HG02970 (cell line): ENCODE measurements around the gene TST.

Experiments
- ATAC-seq: cut with Tn5 transposase; IDR thresholded peaks from one replicate; pipeline ENCODE4 v1.9.1; 2021; ENCODE audit warnings: mild to moderate bottlenecking, moderate library complexity, moderate number of reproducible peaks; ENCODE audit not compliant: unreplicated experiment, low FRiP score

The TST gene

GRCh38 chr22:37054056-37054395, 34.8 kb upstream of the TST start:
- no peak for ATAC-seq

- no peak for ATAC-seq
Observed at GRCh38 chr22:37053310-37054055, 34.2 kb upstream of the TST start.

DNA sequence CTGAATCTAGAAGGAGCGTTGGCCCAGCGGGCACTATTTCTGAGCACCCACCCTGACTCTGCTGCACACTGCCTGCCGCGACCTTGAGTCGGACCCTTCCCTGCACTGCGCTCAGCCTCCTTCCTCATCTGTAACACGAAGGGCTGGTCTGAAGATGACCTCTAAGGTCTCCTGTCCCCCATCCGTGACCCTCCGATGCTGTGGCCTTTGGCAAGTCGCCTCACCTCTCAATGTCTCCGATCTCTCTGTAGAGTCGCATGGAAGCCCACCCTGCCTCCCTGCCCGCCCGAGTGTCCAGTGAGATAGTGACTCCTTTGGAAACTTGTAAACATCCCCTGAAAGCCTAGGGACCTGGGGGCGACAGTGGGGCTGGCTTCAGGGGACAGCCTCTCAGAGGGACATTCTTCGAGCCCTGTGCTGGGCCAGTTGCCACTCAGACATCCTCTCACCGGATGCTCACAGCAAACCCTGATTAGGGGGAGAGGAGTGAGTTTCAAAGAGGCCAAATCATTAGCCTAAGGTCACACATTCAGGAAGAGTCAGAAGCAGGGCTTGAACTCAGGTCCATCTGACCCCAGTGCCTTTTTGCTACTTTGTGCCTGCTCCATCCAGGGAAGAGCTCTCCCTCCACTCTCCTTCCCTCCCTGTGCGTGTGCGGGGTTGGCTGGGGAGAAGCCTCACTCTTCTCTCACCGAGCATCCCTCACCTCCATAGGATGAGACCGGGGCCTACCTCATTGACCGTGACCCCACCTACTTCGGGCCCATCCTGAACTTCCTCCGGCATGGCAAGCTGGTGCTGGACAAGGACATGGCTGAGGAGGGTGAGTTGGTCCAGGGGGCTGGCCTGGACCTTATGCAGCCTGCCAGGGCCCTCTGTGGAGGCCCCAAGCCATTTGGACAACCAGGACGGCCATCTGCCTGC, 33.4 kb upstream of the TST start:
- ATAC-seq: no peak

DNA sequence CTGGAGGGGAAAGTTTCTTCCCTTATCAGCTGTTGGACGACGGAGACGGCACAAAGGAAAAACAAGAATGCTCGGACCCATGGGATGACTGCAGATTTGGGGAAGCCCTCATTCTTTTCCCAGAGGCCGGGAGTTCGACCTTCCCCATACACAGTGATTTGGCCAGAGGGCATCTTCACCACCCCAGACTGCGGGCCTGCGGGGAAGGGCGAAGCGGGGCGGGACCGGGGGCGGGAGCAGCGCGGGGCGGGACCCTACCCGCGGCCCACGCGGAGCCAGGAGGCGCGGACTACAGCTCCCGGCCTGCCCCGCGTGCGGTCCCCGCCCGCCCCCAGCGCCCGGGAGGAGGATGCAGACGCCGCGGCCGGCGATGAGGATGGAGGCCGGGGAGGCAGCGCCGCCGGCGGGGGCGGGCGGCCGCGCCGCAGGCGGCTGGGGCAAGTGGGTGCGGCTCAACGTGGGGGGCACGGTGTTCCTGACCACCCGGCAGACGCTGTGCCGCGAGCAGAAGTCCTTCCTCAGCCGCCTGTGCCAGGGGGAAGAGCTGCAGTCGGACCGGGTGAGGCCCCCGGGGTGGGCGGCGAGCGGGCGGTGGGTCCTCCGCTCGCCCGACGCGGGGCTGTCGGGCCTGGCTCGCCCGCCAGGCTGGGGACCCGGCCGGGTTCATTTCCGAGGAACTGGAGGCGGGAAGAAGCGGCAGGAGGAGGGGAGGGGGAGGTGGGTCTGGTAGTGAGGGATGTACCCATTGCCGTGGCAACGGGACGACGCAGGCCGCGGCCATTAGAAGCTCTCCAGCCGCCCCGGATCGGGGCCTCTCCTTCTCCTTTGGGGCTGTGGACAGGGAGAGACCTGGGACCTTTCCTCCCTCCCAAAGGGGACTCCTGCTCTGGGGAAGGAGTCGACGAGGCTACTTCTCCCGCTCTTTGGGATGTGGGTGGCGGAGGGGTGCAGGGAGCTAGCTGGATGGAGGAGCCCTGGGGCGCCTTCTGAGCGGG, 32.4 kb upstream of the TST start, which contains the start of gene KCTD17:
Gene KCTD17, plus strand, starts transcription at position 352 of the 995 bp plus-strand sequence. Its CDS starts 19 bp downstream, at position 371.
- peak; percentile 58 for ATAC-seq

DNA sequence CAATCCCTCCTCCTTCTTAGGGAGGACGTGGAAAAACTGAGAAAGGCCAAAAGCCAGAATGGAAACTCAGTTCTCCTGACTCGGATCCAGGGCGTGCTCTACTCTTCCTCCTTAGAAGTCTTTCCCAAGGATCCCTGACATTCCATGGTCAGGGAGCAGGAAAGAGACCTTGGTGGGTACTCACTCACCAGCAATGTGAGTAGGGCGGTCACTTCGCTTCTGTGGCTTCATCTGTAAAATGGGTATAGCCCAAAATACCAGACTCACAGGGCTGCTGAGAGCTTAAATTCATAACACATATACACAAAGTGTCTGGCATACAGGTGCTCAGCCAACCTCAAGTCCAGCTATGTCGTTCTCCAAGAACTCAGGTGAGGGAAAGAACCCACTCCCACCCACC, 31.7 kb upstream of the TST start:
- ATAC-seq: no peak

DNA sequence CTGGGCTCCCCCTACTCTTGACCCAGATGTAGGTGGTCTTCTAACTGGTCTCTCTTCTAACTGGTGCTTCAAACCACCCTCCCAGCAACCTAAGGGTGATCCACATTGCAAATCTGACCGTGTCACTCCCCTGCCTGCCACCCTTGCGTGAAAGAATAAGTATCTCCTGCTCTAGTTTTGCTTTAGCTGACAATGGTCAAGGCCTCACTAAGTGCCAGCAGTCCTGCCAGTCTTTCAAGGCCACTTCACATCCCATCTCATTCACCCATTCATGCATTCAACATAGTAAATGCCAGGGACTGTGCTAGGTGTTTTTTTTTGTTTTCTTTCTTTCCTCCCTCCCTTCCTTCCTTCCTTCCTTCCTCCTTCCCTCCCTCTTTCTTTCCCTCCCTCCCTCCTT, 30.0 kb upstream of the TST start:
- ATAC-seq: no peak

- ATAC-seq: no peak
Observed at GRCh38 chr22:37048133-37048532, 28.9 kb upstream of the TST start.

DNA sequence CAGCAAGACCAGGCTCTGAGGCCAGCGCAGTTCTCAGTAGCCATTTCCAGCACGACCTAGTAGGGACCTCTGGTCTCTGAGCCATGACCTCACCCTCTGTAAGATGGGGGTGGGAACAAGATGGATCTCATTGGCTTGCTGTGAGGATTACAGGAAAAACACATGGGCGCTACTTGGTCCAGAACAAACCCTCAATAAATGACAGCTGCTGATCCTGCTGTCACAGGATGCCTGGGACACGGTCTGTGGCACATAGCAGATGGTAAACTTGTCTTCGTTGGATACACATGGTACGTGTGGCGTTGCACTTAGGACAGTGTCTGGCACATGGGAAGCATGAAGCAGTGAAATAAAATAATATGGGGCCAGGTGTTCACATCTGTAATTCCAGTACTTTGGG, 27.8 kb upstream of the TST start:
- no peak for ATAC-seq

DNA sequence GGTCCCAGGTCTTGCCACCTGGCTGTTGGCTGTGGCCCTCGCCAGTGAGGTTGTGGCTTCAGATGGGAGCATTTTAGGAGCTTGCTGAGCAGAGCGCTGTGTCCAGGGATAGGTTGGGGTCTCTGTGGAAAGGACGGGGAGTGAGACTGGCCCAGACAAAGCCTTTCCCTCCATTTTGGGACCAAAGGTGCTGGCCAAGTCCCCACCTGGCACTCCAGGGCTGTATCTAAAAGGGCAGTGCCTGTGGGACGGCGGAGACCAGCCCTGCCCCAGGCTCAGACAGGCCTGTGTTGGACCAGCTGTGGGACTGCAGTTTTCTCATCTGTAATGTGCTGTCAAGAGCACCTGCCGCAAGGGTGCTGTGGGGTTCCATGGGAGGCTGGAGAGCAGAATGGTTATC, 27.3 kb upstream of the TST start:
- ATAC-seq: no peak

GRCh38 chr22:37045958-37046357, 26.7 kb upstream of the TST start:
- no peak for ATAC-seq

GRCh38 chr22:37044634-37045625, 25.7 kb upstream of the TST start:
- no peak for ATAC-seq

DNA sequence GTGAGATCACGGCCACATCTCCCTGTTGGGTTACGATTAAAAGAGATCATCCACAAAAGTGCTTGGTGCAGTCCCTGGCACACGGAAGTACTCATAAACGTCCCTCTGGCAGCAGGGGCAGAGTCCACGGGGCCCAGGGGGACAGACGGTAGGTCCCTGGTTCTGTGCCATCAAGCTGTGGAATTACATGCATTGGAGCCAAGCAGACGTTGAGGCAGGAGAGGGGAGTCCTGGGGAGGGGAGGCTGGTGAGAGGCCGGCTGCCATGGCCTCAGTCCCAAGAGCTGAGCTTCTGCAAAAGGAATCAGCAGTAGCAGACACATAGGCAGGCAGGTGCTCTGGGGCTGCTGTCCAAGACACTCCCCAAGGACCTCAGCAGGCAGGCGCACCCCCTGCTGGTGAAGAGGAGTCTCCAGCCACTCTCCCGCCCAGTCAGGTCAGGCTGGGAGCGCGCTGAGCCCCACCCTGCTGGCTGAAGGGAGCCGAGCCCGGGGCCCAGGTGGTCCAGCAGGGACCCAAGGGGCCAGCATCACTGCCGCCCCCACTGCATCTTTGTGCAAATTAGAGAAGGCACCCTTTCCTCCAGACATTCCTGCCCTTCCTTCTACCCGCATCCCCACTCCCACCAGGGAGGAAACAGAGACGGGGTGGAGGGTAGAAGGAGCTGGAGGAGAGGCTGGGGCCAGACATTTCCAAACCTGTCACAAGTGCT, 24.7 kb upstream of the TST start:
- no peak for ATAC-seq

- no peak for ATAC-seq
Observed at GRCh38 chr22:37043209-37043827, 24.1 kb upstream of the TST start.

DNA sequence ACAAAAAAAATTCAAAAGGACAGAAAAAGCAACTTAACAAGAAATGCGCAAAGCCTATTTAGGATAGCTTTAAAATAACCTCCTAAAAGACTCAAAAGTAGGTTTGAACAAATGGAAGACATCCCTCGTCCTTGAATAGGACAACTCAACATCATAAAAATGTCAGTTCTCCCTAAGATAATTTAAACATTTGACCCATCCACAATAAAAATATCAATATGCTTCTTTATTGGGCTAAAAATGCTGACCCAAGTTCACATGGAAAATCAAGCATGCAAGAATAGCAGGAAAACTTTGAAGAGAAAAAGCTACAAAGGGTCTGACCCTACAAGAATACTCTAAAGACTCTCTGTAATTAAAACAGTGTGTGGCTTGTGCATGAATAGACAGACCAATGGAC, 20.2 kb upstream of the TST start:
- no peak for ATAC-seq

GRCh38 chr22:37037669-37038068, 18.4 kb upstream of the TST start:
- no peak for ATAC-seq

GRCh38 chr22:37036655-37037377, 17.6 kb upstream of the TST start:
- ATAC-seq: no peak

- ATAC-seq: no peak
Observed at GRCh38 chr22:37033605-37034430, 14.6 kb upstream of the TST start.
